HPDE6-E6E7 (cell line): ENCODE results near the gene WWOX.

ENCODE experiments used
- DNase-seq: peaks from one replicate; pipeline ENCODE4 v3.0.0; 2011; ENCODE audit warnings: missing footprints; ENCODE audit errors: extremely low spot score

Gene WWOX

DNA sequence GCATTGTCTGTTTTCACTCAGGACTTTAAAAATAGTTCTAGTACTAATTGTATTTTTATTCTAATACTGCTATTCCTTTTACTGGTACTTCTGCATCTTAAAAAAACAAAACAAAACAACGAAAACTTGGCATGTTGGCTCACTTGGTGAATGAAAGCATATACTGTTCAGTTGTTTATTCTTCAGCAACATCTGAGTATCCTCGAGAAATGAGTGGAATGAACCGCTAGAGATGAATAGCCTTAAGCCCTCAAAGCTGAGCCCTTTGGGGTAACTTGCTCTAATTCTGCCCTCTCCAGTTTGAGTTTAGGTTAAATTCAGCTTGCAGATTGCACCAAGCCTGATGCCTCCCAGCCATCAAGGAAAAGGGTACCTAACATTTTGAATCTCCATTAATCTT is 126.5 kb downstream of the WWOX start:
- DNase-seq: no peak

DNA sequence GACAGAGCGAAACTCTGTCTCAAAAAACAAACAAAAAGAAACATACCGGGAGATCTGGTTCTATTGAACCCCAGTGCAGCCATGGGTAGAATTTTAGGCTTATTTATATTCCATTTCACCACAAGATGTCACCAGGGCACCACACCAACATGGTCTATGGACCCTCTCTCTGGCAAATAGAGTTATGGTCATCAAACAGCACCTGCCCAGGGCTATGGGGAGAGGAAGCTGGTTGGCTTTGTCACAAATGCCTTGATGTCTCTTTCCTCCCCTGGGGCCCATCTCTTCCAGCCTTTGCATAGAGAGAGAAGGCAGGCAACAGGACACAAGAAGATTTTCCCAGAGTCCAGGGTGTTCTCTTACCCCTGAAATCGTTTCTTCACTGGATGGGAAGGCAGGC is 128.4 kb downstream of the WWOX start:
- no peak for DNase-seq

DNA sequence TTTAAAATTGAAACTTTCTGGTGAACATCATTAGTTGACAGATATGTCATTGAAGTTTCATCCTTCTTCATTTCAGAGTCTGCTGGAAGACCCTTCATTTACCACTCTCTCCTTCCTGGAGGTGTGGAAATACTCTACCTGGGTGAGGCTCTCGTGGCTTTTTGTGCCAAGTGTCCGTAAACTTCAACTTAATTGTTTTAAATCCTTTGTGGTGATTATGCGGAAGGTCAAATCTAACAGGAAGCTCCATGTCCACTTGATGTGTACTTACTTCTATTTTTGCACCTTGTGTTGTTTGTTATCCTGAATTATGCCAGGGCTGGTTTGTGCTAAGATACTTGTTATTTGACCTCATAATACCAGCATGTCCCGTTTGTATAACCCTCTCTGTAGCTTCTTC is 129.2 kb downstream of the WWOX start:
- DNase-seq: no peak

DNA sequence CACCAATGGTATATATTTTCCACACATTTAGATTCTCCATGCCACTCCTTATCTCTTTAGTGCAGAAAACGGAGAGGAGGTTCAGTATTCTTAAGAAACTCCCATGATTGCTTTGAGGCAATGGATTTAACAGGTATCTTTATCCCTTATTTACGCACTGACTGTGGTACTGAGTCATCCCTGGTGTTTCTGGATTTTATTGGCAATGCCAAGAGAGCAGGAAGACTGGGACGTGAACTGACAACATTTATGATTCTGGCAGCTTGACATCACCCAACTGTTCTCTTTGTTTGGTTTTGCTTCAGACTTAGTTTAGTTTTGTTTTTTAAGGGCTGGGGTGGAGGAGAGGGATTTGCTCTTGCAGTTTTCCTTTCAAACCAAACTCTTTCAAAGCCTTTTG is 131.4 kb downstream of the WWOX start:
- DNase-seq: no peak

DNA sequence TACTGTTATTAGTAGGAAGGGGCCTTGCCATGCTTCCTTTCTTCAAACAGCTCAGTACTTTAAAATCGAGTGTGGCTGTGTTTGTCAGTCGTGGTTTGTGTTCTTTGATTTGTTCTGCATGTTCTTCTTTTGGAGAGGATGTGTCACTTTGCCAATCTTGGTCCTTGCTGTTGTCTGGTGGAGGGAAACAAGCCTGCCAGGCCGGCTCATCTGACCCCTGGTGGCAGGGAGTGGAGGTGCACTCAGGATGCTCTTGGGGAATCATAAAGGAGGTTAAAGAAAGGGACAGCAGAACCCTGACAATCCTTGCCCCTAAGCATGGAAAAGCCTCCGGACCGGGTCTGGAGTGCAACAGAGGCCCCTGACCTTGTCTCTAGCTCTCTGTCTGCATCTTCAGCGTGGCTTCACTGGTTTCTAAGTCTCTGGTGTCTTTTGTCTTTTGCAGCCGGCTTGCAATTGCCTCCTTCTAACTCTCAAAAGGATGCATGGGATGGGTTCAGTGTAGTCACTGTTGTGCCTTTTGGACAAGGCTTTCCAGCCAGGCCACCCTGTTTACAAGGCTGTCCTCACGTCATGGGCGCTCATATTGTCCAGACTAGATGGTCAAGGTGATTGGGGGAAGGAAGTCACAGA is 135.8 kb downstream of the WWOX start:
- DNase-seq: peak; percentile 58

DNA sequence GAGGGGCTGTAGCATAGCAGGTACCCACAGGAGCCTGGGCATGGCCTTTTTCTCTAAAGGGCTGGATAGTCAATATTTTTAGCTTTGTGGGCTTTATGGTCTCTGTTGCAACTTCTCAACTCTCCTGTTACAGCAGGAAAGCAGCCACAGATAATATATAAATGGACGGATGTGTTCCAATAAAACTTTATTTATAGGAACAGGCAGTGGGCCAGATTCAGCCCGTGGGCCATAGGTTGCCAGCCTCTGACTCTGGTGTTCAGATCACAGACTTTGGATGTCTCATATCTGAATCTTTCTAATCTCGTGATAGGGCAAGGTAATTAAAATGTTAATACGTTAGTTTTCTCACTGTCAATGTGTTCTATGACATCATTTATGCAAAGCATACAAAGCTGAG is 136.4 kb downstream of the WWOX start:
- DNase-seq: no peak

DNA sequence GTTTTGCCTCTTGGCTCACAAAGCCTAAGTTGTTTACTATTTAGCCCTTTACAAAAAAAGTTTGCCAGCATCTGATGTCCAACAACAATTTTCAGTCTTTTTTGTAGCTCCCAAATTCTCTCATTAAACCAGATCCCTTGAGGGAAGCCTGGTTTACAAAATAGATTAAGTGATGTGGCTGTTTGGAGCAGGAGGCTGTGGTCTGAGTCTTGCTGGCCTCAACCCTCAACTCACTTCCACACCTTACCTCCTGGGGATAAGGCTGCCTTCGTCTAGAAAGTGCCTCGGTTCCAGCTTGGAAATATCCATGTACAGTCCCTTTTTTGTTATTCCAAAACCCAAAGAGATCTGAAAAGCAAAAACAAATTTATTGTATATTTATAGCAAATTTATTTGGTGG is 138.4 kb downstream of the WWOX start:
- DNase-seq: no peak

DNA sequence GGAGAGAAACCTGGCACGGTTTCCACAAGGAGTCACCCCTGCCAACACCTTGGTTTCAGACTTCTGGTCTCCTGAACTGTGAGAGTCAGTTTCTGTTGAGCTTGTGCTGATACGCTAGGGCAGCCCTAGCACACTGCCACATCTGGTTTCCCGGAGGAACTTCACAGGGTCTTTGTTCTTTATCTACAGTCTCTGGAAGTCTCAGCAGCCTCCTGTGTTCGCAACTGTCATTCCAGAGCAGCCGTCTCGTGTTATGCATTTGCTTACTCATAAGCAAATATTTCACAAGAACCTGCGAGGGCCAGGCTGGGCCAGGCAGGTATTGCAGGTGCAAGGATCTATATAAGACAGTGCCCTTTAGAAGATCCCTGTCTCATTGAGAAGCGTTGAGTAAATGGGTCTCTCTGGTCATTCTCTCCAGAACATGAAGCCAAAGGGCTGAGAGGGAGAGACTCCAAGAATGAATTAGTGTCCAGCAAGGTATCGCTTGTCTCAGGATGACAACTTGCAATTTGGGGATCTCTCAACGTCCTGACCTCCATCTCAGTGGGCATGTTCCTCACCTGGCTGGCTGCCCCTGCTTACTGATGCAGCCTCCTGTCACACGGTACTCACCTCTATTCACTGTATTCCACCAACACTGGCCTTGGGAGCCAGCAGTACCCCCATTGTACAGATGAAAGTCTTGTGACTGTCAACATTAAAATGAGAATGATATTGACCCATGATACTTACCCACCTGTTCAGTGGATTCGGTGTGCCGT is 141.2 kb downstream of the WWOX start:
- DNase-seq: no peak

DNA sequence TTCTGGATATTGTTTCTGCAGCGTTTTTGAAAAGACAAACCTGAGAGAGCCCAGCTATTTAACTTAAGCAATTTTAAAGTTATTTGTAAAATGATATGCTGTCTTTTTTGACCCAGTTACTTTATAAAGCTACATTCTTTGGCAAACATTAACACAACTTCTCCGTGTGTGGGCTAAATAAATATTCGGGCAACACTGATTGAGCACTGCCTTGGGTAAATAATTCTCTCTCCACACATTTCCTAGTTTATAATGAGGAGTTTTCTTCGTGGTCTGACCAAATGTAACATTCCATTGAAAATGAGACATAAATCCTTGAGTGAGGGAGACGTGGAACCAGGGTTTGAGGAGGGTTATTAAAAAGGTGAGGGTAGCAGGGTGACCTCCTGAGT is 142.8 kb downstream of the WWOX start:
- DNase-seq: no peak

DNA sequence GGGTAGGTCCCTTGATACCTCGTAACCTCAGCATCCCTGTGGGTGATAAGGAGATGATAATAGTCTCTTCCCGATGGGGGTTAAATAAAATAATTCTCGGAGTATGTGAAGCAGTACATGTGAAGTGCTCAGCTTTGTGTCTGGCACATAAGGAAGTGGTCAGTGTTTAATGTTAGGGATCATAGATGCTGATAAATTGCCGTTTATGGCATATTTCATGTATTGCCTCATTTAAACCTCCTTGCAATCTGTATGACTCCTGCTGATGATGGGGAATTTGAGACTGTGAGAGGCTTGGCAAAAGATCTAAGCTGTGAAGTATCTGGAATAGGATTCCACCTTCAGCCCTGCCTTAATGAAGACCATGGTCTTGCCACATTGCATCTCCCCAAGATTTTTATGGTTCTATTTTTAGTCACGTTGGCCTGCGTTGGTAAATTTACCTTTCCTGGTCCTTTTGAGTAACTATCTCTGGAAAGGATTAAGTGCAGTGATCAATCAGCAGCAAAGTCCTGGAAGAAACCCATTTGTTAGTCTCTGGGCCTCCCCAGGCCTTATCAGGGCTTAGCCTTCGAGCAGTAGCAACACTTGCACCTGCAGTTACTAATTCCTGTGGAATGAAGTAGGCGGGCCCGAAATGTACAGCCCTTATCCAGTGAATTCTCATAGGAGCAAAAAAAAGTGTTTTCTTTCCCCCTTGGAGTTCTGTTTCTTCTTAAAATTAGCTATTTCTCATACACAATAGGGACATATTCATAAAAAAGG is 144.9 kb downstream of the WWOX start:
- DNase-seq: no peak

DNA sequence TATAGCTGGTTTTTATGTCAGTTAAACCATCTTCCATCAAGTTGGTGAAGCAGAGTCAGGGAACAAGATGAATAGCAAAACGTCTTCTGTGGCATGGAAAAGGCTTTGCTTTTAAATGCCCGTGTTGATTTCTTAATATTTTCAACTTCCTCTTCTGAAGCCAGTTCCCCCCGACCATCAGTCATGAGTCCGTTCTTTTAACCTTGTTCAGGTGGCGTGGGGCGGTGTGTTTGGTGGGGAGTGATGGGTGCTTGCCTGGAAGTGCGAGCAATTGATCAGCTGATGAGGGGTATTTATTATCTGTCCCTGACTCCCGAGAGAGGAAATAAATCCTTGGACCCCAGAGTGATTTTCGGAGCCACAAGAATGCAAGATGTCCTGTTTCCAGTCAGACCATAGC is 147.1 kb downstream of the WWOX start:
- DNase-seq: no peak

DNA sequence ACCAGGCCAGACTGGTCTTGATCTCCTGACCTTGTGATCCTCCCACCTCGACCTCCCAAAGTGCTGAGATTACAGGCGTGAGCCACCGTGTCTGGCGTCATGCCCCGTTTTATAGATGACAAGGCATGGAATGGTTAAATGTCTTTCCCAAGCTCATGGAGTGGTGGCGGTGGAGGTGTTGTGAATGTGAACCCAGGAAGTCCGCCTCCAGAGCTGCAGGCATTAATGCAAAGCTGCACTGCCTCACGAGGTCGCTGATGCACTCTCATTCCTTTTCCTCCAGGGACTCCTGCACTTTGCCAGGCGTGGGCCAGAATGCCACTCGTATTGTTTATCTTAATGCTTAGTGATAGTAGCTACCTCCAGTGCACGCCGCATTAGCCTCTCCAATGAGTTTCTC is 149.6 kb downstream of the WWOX start:
- no peak for DNase-seq

DNA sequence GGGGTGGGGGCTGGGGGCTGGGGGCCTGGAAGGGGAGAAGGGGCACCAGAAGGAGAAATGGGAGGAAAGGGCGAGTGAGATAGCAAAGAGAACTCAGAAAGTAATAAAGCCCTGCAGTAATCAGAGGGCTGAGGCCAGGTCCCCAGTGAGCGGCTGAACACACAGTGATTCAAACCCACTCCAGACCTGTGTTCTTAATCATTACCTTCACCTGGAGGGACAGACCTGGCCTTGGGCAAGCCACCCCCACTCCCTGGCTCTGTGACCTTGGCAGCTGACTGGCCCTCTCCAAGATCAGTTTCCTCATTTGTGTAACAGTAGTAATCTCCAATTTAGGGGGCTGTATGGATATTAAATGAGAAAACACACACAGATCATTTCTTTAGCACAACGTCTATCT is 150.4 kb downstream of the WWOX start:
- no peak for DNase-seq

DNA sequence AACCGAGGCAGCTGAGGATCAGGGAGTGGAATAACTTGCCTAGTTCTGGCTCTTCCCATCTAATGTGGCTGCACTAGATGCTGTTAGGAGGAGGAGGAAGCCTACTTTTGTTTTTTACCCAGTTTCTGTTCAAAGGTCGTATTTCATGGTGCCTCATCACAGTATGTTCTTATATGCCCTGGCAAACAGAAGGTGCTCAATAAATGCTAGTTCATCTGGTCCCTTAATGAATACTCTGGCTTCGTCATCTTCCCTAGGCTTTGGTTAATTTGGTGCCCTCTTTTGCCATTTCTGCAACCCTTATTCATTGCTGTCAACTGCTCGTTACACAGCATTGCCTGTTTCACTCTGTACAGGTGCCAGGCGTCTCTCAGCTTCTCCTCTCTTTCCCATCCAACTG is 151.7 kb downstream of the WWOX start:
- DNase-seq: no peak

DNA sequence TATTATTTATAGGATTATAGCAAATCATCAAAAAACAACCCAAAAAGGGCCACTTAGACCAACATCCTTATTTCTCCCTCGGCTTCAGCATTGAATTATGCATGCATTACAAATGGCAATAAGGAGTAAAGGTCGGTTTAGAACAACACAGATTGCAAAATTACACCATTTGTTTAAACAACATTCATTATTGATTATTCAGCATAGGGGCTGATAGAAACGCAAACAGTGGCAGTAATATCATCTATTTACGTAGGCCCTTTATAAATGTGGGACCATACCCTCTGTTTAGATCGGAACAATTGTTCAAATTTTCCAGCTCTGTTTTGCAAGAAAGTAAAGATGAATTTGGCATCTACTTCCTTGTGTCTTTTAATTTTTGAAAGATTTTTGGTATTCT is 153.3 kb downstream of the WWOX start:
- DNase-seq: no peak

DNA sequence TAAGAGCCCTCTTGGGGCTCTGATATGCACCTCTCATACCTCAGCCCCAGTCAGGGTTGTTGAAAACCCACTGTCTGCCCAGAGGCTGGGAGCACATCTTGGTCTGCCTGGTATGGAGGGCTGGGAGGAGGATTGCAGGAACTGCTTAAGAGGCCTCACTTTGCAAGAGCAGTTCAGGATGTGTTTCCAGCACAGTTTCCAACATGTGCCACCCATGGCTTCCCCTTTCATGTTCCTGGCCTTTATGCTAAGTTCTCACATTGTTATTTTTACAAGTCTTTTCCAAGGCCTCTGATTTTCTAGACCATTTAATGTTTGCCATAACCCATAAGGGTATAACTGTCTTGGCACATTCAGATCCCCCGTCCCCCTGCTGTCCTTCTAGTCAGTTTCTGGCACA is 155.4 kb downstream of the WWOX start:
- DNase-seq: no peak

DNA sequence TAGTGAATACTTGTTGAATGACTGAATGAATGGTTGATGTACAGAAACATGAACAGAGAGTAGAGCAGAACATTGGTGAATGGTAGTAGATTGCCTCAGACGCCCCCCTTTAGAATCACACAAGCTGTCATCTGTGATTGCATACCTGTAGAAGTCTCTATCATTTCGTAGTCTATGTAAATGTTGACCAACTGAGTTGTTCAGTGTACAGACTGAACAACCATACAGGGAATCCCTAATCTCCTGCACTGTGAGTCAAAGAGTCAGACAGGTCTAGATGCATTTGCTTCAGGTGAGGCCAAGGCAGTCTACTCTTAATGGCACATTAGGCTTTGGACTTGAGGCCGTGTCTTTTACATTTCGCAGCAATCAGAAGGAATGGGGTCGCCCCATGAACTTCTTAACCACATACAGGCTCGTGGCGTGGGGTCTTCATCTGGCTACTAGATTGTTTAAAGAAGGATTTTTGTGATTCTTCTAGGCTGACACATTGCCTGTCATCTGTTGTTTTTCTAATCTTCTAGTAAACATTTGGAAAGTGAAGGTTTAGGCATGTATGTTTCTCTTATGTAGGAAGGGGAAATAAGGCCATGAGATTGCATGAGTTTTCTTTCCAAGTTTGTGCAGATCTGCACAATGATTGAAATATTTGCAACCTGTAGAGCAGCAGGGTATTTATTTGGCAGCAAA is 157.4 kb downstream of the WWOX start:
- DNase-seq: no peak

DNA sequence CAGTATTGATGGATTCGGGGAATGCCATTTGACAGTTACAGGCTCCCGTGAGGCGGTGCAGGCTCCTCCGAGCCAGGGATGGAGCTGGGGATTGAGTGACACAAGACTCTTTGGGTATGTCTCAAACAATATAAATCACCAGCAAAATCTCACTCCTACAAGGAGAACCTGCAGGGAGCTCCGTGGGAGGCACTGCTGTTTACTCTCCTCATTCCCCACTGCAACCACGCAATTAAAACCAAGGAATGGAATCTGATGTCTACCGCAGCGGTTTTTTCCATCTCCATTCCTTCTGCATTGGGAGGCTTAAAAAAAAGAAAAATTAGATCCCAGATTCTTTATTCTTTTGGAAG is 157.9 kb downstream of the WWOX start:
- DNase-seq: no peak

DNA sequence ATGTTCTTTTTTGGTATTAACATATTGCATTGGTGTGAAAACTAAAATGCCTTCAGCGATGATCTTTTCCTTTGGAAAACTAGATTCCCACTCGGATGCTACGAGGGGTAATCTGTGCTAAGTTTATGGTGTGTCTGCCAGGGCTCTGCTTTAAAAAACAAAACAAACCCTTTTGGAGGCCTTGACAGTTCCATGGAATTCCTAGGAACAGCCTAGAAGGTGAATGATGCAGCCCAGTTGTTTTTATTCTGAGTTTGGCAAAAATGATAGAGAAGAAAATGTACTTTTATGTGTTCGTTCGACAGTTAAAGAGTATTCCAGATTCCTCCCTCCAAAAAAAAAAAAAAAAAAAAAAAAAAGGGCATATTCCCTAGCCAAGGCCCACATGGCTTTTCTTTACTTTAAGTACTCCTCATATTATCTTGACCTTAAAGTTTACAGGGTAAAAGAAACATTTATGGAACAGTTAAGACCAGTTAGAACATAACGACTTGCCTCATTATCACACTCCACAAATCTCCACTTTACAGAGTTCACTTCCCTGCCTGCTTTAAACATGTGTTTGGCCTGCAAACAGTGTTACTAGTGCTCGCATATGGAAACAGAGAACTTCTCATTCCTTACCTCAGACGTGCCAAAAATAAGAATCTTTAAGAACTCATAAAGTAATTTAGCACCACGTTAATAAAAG is 159.1 kb downstream of the WWOX start:
- DNase-seq: no peak

DNA sequence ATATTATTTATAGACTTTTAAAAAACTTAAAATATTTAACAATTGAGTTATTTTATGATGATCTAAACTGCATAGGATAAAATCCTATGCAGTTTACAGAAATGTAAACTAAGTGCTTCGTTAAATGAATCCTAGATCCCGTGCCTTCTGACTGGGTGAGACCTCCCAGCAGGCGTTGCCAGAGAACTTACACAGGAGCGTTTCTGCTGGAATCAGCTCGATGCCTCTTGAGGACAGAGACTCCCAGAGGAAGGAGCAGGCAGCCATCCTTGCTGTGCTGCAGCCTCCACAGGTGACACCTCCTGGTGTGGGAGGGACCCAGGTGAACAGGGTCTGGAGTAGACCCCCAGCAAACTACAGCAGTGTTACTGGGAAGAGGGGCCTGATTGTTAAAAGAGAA is 160.4 kb downstream of the WWOX start:
- DNase-seq: no peak

DNA sequence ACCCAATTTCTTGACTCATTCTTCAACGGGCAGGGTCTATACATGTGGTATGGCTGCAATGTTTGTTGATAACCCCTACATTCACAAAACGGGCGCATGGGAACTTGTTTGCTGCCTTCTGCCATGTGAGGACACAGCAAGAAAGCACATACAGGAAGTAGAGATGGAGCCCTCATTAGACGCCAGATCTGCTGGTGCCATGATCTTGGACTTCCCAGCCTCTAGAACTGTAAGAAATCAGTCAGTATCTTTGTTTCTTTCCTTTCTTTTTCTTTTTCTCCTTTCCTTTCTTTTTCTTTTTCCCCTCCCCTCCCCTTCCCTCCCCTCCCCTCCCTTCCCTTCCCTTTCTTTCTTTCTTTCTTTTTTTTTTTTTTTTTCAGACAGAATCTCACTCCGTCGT is 165.2 kb downstream of the WWOX start:
- DNase-seq: no peak

DNA sequence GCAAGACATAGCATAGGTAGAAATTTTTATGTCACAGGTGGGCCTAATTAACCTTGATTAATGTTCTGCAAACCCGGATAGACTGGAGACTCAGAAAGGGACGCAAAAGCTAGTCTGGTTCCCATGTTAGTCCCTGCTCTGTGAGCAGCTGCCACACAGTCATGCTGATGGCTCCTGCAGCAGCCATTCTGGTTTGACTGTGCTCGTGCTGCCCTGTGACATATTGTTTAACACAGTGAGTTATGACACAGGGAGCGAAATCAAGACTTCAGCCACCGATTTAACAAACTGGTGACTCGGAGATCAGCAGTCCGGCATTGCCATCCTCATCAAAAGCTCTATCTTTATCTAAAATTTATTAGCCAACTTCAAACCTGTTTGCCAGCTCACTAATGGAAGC is 169.8 kb downstream of the WWOX start:
- DNase-seq: no peak
